HFFc6 (cell line): Measurements from ENCODE around the gene KCNIP4. TPM values are rescaled to one million over a fixed set of nuclear protein-coding genes. Genes with fewer than 3 reads are reported as not detected.

Experiments used
- DNase-seq: peaks from one replicate; pipeline ENCODE4 v3.0.0-alpha.2; 2018
- H3K27ac Mint-ChIP-seq: 2 replicates; pipeline ENCODE4 v1.8.0; 2020; ENCODE audit warnings: mild to moderate bottlenecking, mixed read lengths
- H3K27me3 Mint-ChIP-seq: 2 replicates; pipeline ENCODE4 v1.8.0; 2021; ENCODE audit warnings: mild to moderate bottlenecking, moderate library complexity, mixed read lengths; ENCODE audit not compliant: insufficient read depth
- H3K36me3 Mint-ChIP-seq: 2 replicates; pipeline ENCODE4 v1.8.0; 2021; ENCODE audit warnings: low read depth, mixed read lengths
- H3K4me1 Mint-ChIP-seq: 2 replicates; pipeline ENCODE4 v1.8.0; 2020; ENCODE audit warnings: low read depth, mixed read lengths
- H3K4me3 Mint-ChIP-seq: 2 replicates; pipeline ENCODE4 v1.8.0; 2020; ENCODE audit warnings: mild to moderate bottlenecking, moderate library complexity, mixed read lengths
- H3K9me3 Mint-ChIP-seq: 2 replicates; pipeline ENCODE4 v1.8.0; 2020; ENCODE audit warnings: mild to moderate bottlenecking, mixed read lengths
- CTCF ChIP-seq: fragments of 200-600 bp; sonication (generic); IDR thresholded peaks from 2 replicates; pipeline ENCODE4 v1.5.0; 2021; ENCODE audit warnings: antibody characterized with exemption, mild to moderate bottlenecking
- total RNA-seq, 6 experiments: library from RNA; stranded (reverse); fragmentation: NEBNext Ultra II Directional; extraction: Animal tissue kit (Norgen Biotek cat#: 25700); gene quantifications; 2 replicates in 1 of 6; 3 replicates in 5 of 6; pipeline ENCODE4 v1.2.3, GENCODE V29; 2021

The KCNIP4 gene
- total RNA-seq, 6 experiments from 2014 or later: not detected

- no peaks in the 10 kb centered on the region for H3K9me3 Mint-ChIP-seq
- no peaks in the 10 kb centered on the region; the same call in 1 of the 2 replicates for H3K27me3 Mint-ChIP-seq
- peaks cover 13% of the 10 kb centered on the region; the same call in 1 of the 2 replicates for H3K4me1 Mint-ChIP-seq
- no peaks in the 10 kb centered on the region for H3K36me3 Mint-ChIP-seq
- TF ChIP-seq CTCF: no peak
- no peak overlapping the region for H3K4me3 Mint-ChIP-seq
- no peak for DNase-seq
- no peak overlapping the region; the same call in 1 of the 2 replicates for H3K27ac Mint-ChIP-seq
Measured at GRCh38 chr4:21744046-21744445, 204.5 kb downstream of the KCNIP4 start.

DNA sequence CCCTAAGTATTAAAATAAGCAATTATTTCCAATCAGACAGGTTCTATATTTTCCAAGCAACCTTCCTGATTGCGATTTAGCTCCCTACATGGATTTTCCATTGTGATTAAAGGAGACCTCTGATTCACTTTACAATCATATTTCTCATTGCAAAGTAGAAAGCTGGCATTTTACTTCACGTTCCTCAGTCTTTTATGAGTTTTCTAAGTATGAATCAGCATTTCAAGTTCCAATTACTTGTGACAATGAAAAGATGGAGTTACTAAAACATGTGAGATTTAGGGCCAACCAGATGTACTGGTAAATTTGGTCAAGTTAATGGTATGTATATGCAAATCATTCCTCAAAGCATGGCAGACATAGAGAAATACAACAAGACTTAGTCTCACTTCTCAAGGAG, 206.2 kb downstream of the KCNIP4 start:
- no peak overlapping the region for H3K4me3 Mint-ChIP-seq
- no peaks in the 10 kb centered on the region for H3K9me3 Mint-ChIP-seq
- peak overlapping the region; percentile 40 for H3K27ac Mint-ChIP-seq
- H3K27me3 Mint-ChIP-seq: no peaks in the 10 kb centered on the region
- no peaks in the 10 kb centered on the region for H3K36me3 Mint-ChIP-seq
- peak; percentile 25 for DNase-seq
- TF ChIP-seq CTCF: no peak
- peaks cover 13% of the 10 kb centered on the region; the same call in 1 of the 2 replicates for H3K4me1 Mint-ChIP-seq

DNA sequence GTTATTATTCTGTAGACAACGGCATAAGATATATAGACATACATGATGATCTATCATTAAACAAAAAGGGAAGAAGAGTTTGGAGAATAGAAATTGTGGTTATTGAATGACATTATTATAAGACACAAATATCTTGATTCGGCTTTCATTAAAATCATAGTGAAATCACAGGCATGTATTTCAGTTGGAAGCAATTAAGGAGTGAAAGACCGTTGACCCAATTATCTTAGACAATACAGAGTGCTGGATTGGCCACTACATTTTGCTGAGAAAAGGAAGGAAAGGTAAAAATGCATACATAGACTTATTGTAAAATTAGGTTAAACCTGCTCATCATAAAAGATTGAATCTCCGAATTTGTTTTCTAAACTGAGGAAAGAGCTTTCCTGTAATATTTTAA, 209.8 kb downstream of the KCNIP4 start:
- Mint-ChIP-seq H3K9me3 (no peaks in the 10 kb centered on the region; the same call in 1 of the 2 replicates), H3K36me3 (no peaks in the 10 kb centered on the region), H3K4me1 (peaks cover 13% of the 10 kb centered on the region; the same call in 1 of the 2 replicates), H3K4me3 (no peak overlapping the region), H3K27ac (no peak overlapping the region), H3K27me3 (no peaks in the 10 kb centered on the region)
- no peak for TF ChIP-seq CTCF
- no peak for DNase-seq

GRCh38 chr4:21735866-21736265, 212.7 kb downstream of the KCNIP4 start:
- Mint-ChIP-seq H3K4me3 (no peak overlapping the region), H3K4me1 (peaks cover 1% of the 10 kb centered on the region; the same call in 1 of the 2 replicates), H3K27ac (no peak overlapping the region), H3K9me3 (no peaks in the 10 kb centered on the region; the same call in 1 of the 2 replicates), H3K36me3 (no peaks in the 10 kb centered on the region), H3K27me3 (no peaks in the 10 kb centered on the region)
- no peak for TF ChIP-seq CTCF
- no peak for DNase-seq

- no peak for DNase-seq
- Mint-ChIP-seq H3K9me3 (no peaks in the 10 kb centered on the region; the same call in 1 of the 2 replicates), H3K36me3 (no peaks in the 10 kb centered on the region), H3K4me3 (no peak overlapping the region), H3K27me3 (no peaks in the 10 kb centered on the region), H3K4me1 (no peaks in the 10 kb centered on the region), H3K27ac (no peak overlapping the region)
- TF ChIP-seq CTCF: no peak
Measured at GRCh38 chr4:21733894-21734630, 214.5 kb downstream of the KCNIP4 start.
